GM08714 (cell line): ENCODE results near the gene KRT73.

Source experiments
- H3K4me3 ChIP-seq: fragments of 200-500 bp; sonication (Bioruptor generic); 2 replicates; pipeline ENCODE4 v1.5.1; 2014; ENCODE audit warnings: mild to moderate bottlenecking, low read length, inconsistent platforms
- ZNF274 ChIP-seq: IDR thresholded peaks from 2 replicates; pipeline ENCODE4 v1.6.1; 2012; ENCODE audit warnings: mild to moderate bottlenecking, low read depth, low read length

Gene KRT73

DNA sequence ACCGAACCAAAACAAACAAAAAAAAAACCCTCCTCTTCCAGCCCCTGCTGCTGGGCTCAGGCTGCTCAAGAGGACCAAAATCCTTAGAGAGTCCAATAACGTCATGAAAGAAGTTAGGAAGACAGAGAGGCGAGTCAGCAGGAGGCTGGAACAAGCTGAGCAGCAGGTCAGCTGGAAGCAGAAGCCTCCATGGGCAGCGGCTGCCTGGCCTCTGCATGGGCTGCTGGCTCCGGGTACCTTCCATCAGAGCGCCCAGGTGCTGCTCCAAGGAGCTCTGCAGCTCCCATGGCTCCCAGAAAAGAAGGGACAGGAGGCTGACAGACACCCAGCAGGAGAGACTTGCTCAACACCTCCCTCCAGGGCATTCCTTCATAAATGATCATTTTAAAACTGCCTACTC lies 36.9 kb upstream of the KRT73 start:
- no peak for TF ChIP-seq ZNF274
- no peak overlapping the region for H3K4me3 ChIP-seq

DNA sequence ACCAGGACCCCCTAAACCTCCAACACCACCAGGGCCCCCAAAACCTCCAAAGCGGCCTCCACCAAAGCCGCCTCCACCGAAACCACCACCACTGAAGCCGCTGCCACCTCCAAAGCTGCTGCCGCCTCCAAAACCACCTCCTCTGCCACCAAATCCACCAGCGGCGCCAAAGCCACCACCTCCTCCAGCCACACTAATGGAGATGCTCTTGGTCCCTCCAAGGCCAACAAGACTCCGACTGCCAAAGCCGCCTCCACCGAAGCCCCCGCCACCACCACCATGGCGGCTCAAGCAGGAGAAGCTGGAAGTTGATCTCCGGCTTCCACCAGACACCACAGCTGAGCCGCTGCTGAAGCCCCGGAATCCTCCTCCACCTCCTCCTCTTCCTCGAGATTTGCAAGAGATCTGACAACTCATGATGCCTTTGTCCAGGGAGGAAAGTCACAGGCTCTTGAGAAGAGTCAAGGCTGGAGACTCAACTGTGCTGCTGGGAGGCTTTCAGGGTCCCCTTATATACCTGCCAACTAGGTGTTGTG lies 33.4 kb upstream of the KRT73 start, which contains the start of gene KRT2:
KRT2 (minus strand) TSS at position 486 of the 536 bp plus-strand sequence; CDS start at position 417, 69 bp downstream.
- H3K4me3 ChIP-seq: no peak within 1 kb of the TSS
- TF ChIP-seq ZNF274: no peak

DNA sequence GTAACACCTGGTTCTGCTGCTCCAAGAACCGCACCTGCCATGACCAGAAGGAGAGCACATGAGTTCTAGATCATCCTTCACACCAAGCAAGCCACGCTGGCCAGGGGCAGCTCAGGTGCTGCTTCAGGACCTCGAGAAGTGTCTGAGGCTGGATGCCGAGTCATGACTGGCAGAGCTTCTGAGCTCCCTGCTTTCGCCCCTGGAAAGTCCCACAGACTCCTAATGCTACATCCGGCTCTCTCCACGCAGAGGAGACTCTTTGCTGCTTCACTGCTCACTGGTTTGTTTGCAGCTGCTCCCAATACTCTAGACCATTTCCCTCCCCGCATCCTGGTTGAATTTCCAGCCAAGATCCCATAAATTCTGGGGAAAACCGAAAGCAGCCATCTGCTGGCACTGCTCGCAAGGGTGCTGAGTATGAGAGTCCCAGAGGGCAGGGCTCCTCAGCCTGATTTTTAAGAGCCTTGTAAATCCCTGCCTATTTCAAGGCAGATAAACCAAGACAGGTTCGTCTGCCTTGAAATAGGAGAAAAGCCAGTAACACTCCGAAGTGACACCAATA lies 32.2 kb upstream of the KRT73 start:
- no peak overlapping the region for H3K4me3 ChIP-seq
- TF ChIP-seq ZNF274: no peak

DNA sequence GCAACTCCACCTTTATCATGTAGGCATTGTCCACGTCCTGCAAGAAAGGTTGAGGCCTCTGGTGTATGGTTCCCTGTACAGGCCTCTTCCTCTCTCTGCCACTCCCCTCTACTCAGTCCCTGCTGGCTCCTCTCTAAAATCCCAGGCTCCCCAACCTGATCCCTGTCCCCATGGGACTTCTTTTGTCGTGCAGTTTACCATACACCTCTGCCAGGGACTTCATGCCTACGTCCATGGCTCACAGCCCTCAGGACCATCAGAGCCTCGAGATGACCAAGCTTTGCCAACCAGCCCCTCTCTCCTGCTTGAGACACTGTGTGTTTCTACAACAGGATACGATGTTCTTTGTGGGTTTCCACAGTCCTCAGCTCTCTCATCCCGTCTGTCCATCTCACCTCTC lies 30.7 kb upstream of the KRT73 start:
- no peak for TF ChIP-seq ZNF274
- H3K4me3 ChIP-seq: no peak overlapping the region

DNA sequence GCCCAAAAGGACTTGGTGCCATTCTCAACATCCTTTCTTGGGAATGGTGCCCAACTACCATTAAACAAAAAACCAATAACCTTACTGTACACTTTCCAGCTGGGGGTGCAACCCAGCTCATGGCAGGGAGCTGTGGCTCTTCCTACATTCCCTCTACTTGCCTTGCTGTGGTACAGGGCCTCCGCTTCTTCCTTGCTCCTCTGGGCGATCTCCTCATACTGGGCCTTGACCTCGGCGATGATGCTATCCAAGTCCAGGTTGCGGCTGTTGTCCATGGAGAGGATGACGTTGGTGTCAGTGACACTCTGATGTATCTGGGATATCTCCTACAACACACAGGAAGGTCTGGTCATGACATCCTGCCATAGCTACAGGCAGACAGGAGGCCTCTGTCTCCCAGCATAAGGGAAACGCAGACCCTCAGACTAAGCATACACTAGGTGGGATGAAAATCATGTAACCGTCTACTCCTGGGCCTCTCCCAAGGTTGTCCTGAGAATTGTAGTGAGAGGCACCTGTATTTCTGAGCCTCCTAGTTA lies 29.7 kb upstream of the KRT73 start:
- no peak for TF ChIP-seq ZNF274
- H3K4me3 ChIP-seq: no peak overlapping the region

DNA sequence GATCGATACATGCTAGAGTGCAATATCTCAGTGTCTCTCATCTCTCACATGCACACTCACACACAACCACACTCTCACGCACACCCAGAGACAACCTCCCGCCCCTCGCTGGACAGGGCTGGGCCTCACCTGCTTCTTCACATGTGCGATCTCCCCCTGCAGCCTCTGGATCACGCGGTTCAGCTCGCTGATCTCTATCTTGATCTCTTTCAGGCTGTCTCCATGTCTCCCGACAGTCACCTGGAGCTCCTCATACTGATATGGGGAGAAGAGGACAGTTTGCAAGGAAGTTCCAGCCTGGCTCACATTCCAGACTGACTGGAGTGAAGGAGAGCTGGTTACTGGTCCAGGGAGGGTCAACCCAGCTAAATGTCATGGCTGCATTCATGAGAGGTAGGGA lies 29.2 kb upstream of the KRT73 start:
- no peak overlapping the region for H3K4me3 ChIP-seq
- no peak for TF ChIP-seq ZNF274

DNA sequence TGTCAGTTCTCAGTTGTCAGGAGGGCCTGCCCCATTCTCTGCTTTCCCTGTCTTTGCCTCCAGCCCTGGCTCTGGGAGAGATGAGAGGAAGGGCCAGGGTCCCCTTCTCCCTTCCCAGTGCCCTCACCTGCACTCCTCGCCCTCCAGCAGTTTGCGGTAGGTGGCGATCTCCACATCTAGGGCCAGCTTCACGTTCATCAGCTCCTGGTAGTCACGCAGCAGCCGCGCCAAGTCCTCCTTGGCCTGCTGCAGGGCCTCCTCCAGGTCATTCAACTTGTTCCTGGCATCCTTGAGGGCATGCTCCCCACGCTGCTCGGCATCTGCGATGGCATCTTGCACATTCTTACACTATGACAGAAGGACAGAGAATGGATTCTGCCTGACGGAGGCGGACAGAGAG lies 28.3 kb upstream of the KRT73 start:
- H3K4me3 ChIP-seq: no peak overlapping the region
- TF ChIP-seq ZNF274: no peak

DNA sequence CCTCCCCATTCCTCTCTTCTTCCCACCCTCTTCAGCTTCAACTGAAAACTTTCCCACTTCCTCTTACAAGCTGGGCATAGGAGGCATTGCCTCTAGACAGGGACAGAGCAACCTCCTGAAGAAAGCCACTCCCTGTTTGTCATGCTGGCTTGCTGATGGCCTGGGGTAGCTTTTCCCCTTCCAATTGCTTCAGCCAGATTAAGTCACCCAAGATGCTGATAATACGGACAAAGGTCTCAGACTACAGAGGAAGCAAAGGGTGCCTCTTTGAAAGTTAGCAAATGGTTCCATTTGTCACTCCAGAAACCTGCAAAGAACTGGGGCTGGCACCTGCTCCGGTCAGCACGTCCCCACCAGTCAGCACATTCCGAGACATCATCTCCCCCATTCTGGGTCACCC lies 27.6 kb upstream of the KRT73 start:
- no peak for TF ChIP-seq ZNF274
- H3K4me3 ChIP-seq: no peak overlapping the region

DNA sequence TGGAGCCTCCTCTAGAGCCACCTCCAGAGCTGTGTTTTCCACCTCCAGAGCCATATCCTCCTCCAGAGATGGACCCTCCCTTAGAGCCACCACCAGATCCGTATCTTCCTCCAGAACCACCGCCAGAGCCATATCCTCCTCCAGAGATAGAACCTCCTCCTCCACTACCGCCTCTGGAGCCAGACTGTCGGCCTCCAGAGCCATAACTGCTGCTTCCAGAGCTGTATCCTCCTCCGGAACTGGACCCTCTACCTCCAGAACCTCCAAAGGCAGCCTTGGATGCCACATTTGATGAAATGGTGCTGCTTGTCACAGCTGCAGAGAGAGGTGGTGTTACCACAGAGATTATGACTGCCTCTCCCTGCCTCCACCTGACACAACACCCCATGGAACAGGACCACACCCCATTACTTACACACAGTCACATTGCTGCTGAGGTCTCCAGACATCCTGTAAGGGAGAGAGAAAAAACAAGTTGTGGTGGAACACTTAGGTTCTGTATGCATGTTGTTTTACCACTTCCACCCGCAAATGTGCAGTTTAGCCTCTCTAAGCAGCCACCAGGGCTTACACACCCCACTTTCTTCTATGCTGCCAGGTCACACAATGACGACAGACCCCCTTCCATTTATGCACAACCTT lies 26.9 kb upstream of the KRT73 start:
- TF ChIP-seq ZNF274: no peak
- H3K4me3 ChIP-seq: no peak overlapping the region

DNA sequence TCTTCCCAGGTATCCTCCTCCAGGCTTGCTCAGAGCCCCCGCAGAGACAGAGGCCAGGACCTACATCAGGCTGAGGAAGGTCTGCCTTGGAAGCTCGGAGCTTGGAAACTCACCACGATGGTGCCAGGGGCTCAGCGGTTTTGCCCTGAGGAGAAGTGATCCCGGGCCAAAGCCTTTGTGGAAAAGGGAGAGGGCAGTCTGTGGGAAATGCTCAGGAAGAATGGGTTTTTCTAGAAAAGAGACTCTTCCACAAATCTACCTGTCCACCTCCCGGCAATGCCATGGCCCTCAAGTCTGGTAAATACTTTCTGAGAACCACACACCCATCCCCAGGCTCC lies 25.7 kb upstream of the KRT73 start:
- H3K4me3 ChIP-seq: no peak overlapping the region
- TF ChIP-seq ZNF274: no peak

DNA sequence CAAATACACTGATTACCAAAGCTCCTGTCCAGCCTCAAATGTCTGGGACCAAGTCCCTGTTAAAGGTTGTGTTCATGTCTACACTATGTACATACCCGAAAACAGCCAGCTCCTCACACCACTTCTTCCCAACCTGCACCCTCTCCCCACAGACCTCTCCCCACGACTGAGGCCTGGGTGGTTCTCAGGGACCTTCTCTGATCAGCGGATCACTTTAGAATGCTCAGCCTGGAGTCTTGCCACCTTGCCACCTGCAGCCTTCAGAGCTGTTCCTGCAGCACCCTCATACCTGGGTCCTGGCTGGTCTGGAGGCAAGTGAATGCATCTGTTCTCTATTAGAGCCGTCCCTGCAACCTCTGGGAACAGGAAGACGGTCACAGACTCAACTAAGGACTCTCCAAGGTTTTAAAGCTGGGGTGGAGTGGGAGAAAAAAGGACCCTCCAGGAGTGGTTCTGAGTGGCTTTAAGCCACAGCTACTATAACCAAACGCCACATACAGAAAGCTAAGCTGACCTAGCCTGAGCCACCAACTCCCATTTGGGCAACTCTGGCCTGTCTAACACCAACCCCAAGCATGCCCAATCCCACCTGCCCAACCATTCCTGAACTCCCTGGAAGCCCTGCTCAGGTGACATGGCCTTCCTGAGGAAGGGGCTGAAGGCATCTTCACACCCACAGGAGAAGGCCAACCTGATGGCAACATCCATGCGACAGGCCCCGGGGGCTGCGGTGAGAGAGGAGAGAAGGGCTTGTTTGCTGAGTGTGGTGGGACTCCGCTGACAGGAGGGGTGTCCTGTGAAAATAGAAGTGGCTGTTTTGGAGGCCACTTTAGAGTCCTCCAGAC lies 25.1 kb upstream of the KRT73 start:
- H3K4me3 ChIP-seq: no peak overlapping the region
- no peak for TF ChIP-seq ZNF274

DNA sequence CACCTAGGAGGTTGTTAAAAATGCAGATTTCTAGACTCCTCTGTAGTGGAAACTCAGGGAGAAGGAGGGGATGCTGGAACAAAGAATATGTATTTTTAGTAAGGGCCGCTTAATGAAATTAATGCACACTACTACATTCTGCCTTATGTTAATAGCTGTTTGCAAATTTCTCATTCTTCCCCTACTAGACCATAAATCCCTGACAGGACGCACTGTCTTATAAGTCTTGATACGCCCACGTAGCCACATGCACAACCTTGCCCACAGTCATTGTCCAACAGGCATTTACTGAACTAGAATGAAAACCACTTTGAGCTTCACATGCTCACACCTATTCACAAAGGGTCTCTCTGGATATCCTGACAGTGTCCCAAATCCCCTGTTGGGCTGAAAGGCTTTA lies 23.1 kb upstream of the KRT73 start:
- no peak for TF ChIP-seq ZNF274
- no peak overlapping the region for H3K4me3 ChIP-seq

DNA sequence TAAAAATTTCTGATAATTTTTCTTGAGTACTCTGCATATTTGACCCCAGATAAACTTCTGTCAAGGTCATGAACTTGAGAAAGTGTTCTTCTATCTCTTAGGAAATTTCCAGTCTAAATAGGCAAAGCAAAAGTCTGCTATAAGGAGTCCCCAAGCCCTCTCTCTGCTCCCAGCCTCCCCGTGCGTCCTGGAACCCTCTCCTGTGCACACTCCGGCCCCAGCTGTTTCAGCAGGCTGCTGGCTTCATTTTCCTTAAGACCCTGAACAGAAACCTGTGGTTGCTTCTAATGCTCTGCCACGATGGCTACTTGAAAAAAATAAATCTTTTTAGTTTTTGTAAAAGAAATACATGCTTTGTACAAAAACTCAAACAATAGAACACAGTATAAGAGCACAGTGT lies 18.9 kb upstream of the KRT73 start:
- H3K4me3 ChIP-seq: no peak overlapping the region
- no peak for TF ChIP-seq ZNF274

DNA sequence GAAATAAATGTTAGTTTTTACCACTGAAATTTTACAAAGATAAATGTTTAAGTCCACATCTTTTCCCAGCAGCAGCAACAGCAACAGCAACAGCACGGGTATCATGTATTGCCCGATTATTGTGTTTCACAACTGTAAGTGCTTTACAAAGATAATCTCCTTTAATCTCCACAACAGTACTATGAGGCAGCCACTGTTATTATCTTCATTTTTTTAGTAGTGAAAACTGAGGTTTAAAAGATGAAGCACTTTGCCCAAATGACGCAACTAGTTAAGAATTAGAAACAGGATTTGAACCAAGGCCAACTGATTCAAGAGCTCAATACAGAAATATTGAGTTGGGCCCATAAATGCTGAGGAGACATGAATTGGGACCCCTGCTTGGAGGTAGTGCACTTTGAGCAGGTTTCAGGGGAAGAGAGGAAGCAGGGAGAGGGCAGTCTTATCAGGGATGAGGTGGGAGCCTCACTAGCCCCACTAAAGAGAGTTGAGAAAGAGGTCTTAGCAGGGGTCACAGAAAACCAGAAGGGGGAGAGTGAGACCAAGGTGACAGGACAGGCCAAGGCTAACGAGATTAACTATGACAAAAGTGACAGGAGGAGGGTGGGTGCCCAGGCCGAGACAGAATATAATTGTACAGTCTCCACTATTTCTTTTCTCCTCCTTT lies 18.4 kb upstream of the KRT73 start:
- TF ChIP-seq ZNF274: no peak
- no peak overlapping the region for H3K4me3 ChIP-seq

DNA sequence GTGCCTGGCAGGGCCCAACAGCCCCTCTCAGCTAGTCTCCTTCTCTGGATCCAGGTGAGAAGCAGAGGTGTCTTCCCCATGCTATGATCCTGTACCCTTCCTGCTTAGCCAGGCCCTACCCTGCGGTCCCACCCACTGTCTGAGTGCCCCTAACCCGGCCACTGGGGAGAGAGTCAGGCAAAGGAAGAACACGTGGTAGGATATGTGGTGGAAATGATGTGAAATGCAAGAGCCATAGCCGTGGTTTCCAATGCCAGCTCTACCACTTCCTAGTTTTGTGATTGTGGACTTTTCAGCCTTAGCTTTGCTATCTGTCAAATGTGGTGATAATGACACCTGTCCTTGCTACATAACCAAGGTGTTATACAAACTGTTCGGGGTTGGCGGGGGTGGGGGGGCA lies 17.8 kb upstream of the KRT73 start:
- no peak for TF ChIP-seq ZNF274
- H3K4me3 ChIP-seq: no peak overlapping the region
